Natural killer cell (primary cell): ENCODE results near the gene ATP11A. TPM values are rescaled to one million over a fixed set of nuclear protein-coding genes. Genes with fewer than 3 reads are reported as not detected.

ENCODE experiments used
- ATAC-seq, 3 donors: fragments of 150-1000 bp in 2 of 3; fragments of 200-7000 bp in 1 of 3; cut with Tn5 transposase; 1 replicate in 1 of 3; 2 replicates in 2 of 3; pipeline ENCODE4 v1.10.0; 2021; ENCODE audit warnings: mild to moderate bottlenecking in 2 of 3, moderate library complexity in 2 of 3
- DNase-seq, 2 donors: peaks; one replicate each; pipeline versions ENCODE4 v3.0.0 to v3.0.0-alpha.2; 2013 to 2021; ENCODE audit warnings: mixed read lengths in 1 of 2
- H3K27ac ChIP-seq: one replicate; pipeline ENCODE4 v1.5.1; 2013; ENCODE audit warnings: mild to moderate bottlenecking, low read length
- H3K27me3 ChIP-seq: one replicate; pipeline ENCODE4 v1.6.1; 2013; ENCODE audit warnings: low read length; ENCODE audit not compliant: control insufficient read depth, insufficient read depth
- H3K36me3 ChIP-seq: one replicate; pipeline ENCODE4 v1.6.1; 2013; ENCODE audit warnings: low read length; ENCODE audit not compliant: control insufficient read depth, insufficient read depth
- H3K4me1 ChIP-seq: one replicate; pipeline ENCODE4 v1.6.1; 2013; ENCODE audit warnings: low read length; ENCODE audit not compliant: control insufficient read depth, insufficient read depth
- H3K4me3 ChIP-seq: one replicate; pipeline ENCODE4 v1.5.1; 2013; ENCODE audit warnings: low read length
- H3K9me3 ChIP-seq: one replicate; pipeline ENCODE4 v1.6.1; 2013; ENCODE audit warnings: low read length; ENCODE audit not compliant: control insufficient read depth, insufficient read depth
- H3K27ac Mint-ChIP-seq, 2 donors: one replicate each; pipeline ENCODE4 v1.8.0; 2022; ENCODE audit warnings: mild to moderate bottlenecking in 2 of 2, mixed read lengths in 2 of 2, moderate library complexity in 1 of 2
- H3K27me3 Mint-ChIP-seq, 2 donors: one replicate each; pipeline ENCODE4 v1.8.0; 2022; ENCODE audit warnings: low read depth in 2 of 2, mixed read lengths in 2 of 2
- H3K36me3 Mint-ChIP-seq: one replicate; pipeline ENCODE4 v1.8.0; 2022; ENCODE audit warnings: mixed read lengths
- H3K4me1 Mint-ChIP-seq, 2 donors: one replicate each; pipeline ENCODE4 v1.8.0; 2022; ENCODE audit warnings: mixed read lengths in 2 of 2
- H3K4me3 Mint-ChIP-seq: one replicate; pipeline ENCODE4 v1.8.0; 2022; ENCODE audit warnings: mild to moderate bottlenecking, moderate library complexity, mixed read lengths
- H3K9me3 Mint-ChIP-seq, 2 donors: one replicate each; pipeline ENCODE4 v1.8.0; 2022; ENCODE audit warnings: mixed read lengths in 2 of 2
- CTCF ChIP-seq: fragments of 200-600 bp; IDR thresholded peaks from one replicate; pipeline ENCODE4 v1.8.0; 2022; ENCODE audit warnings: antibody characterized with exemption
- WGBS: methylation state at CpG from one replicate; pipeline ENCODE4 v1.1.7; 2013; ENCODE audit warnings: missing lambda C conversion rate; ENCODE audit not compliant: insufficient coverage; 5-methylcytosine and 5-hydroxymethylcytosine counted together
- intact Hi-C: fragments of 100-400 bp; cut with micrococcal nuclease; formaldehyde crosslinking; loops from one replicate; pipeline ENCODE4 v1.14.2; 2022
- total RNA-seq, 4 donors: library from RNA; stranded (reverse); fragments of 120-200 nt in 1 of 4; gene quantifications; one replicate each; pipeline versions ENCODE4 v1.2.3 to v1.2.4, GENCODE V29; 2013 to 2022

ATP11A gene
- total RNA-seq, 3 donors from 2014 or later (not counting 1 experiment from before 2014, with no cell fraction given) = 47.1 to 68.6 (median 50.7) TPM

DNA sequence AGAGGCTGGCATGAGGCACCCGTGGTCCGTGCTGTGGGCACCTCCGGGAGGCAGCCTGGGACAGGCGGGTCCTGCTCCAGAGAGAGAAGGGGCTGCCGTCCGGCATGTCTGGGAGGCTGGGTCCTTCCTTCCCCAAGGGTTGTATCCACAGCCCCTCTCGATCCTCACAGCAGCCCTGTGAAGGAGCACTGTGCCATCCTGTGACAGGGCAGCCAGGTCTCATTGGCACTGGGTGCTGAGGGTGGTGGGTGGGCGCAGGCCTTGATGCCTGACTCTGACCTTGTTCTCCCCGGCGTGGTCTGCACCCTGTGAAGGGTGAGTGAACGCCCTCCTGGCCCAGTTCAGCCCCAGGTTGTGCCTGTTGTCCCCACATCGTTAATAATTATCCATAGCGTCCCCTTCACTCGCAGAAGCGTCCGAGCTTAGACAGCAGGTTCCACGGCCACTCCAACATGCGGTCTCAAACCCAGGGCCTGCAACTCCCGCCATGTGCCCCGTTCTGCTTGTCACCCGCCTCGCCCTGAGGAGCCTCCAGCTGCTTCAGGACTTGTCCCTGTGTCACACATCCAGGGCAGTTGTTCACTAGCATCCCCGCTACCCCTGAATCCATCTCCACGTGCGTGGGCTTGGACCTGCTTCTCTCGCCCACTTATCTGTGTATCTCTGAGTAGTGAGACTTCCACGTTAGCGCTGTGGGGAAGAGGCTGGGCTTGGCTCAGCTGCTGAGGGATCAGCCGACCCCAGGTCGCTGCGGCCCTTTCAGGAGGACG lies 10.6 kb downstream of the ATP11A start:
- Histone ChIP-seq H3K27ac (no peak overlapping the region), H3K9me3 (no peaks in the 10 kb centered on the region), H3K36me3 (no peaks in the 10 kb centered on the region), H3K27me3 (no peaks in the 10 kb centered on the region), H3K4me1 (no peaks in the 10 kb centered on the region), H3K4me3 (no peak overlapping the region)
- Mint-ChIP-seq H3K36me3 (no peaks in the 10 kb centered on the region), H3K27me3 (no peaks in the 10 kb centered on the region), H3K4me3 (no peak overlapping the region), H3K9me3 (no peaks in the 10 kb centered on the region), H3K27ac (no peak overlapping the region), H3K4me1 (peaks cover 39 to 44% of the 10 kb centered on the region in 2 donors)
- no peak for TF ChIP-seq CTCF
- ATAC-seq (no peak), DNase-seq (no peak)
- WGBS = 95% methylated on average over 32 of the region's 32 CpGs
- intact Hi-C loops = no loop called here

GRCh38 chr13:112702341-112702985 lies 12.6 kb downstream of the ATP11A start:
- no peaks in the 10 kb centered on the region for H3K36me3 ChIP-seq
- Mint-ChIP-seq H3K27me3 (no peaks in the 10 kb centered on the region), H3K27ac (no peak overlapping the region), H3K4me3 (no peak overlapping the region), H3K4me1 (peaks cover 39 to 40% of the 10 kb centered on the region in 2 donors), H3K9me3 (no peaks in the 10 kb centered on the region), H3K36me3 (no peaks in the 10 kb centered on the region)
- intact Hi-C loops = no loop called here
- H3K4me3 ChIP-seq = no peak overlapping the region
- H3K27me3 ChIP-seq = no peaks in the 10 kb centered on the region
- DNase-seq = no peak
- 96% methylated on average over 32 of the region's 32 CpGs for WGBS
- H3K4me1 ChIP-seq = no peaks in the 10 kb centered on the region
- TF ChIP-seq CTCF = no peak
- H3K9me3 ChIP-seq = no peaks in the 10 kb centered on the region
- no peak overlapping the region for H3K27ac ChIP-seq
- no peak for ATAC-seq

- TF ChIP-seq CTCF = no peak
- Mint-ChIP-seq H3K4me1 (peaks cover 39 to 40% of the 10 kb centered on the region in 2 donors), H3K4me3 (no peak overlapping the region), H3K27me3 (no peaks in the 10 kb centered on the region), H3K9me3 (no peaks in the 10 kb centered on the region), H3K27ac (no peak overlapping the region), H3K36me3 (no peaks in the 10 kb centered on the region)
- ATAC-seq = peak in 1 of 3 donors; percentile 32
- H3K4me1 ChIP-seq = no peaks in the 10 kb centered on the region
- H3K4me3 ChIP-seq = no peak overlapping the region
- no peak for DNase-seq
- intact Hi-C loops = no loop called here
- H3K9me3 ChIP-seq = no peaks in the 10 kb centered on the region
- no peak overlapping the region for H3K27ac ChIP-seq
- WGBS = 83% methylated on average over 6 of the region's 6 CpGs
- H3K36me3 ChIP-seq = no peaks in the 10 kb centered on the region
- H3K27me3 ChIP-seq = no peaks in the 10 kb centered on the region
Measured at GRCh38 chr13:112702986-112703379, 13.1 kb downstream of the ATP11A start.
